OCI-LY3 (cell line): ENCODE data around the gene MTMR6.

Source experiments
- H2AFZ ChIP-seq: fragments of 200-600, 300-600 bp; shearing (Covaris generic); 2 replicates; pipeline ENCODE4 v1.6.0; 2014; ENCODE audit warnings: antibody characterized with exemption, low read depth, low read length
- H3K27ac ChIP-seq: fragments of 200-600, 300-600 bp; sonication (generic); 2 replicates; pipeline ENCODE4 v1.5.1; 2014; ENCODE audit warnings: mild to moderate bottlenecking, low read length, moderate library complexity, mixed read lengths
- H3K27me3 ChIP-seq: fragments of 200-600, 300-600 bp; sonication (generic); 2 replicates; pipeline ENCODE4 v1.6.1; 2014; ENCODE audit warnings: low read depth, low read length, mixed read lengths
- H3K36me3 ChIP-seq: fragments of 200-600, 300-600 bp; sonication (generic); replicated peaks from 2 replicates; pipeline ENCODE3; 2014; ENCODE audit warnings: low read depth, low read length, mixed read lengths
- H3K4me1 ChIP-seq: fragments of 300-600, 200-600 bp; sonication (generic); 2 replicates; pipeline ENCODE4 v1.6.1; 2014; ENCODE audit warnings: low read length, mixed read lengths
- H3K4me2 ChIP-seq: fragments of 200-600, 300-600 bp; sonication (generic); 2 replicates; pipeline ENCODE4 v1.6.1; 2014; ENCODE audit warnings: low read length, mixed read lengths
- H3K4me3 ChIP-seq: fragments of 300-600, 200-600 bp; sonication (generic); 2 replicates; pipeline ENCODE4 v1.5.1; 2014; ENCODE audit warnings: antibody characterized with exemption, mild to moderate bottlenecking, low read length, moderate library complexity
- H3K79me2 ChIP-seq: fragments of 300-600, 200-600 bp; shearing (Covaris generic); 2 replicates; pipeline ENCODE4 v1.6.1; 2014; ENCODE audit warnings: mild to moderate bottlenecking, low read length, mixed read lengths
- H3K9ac ChIP-seq: fragments of 300-600, 200-600 bp; shearing (Covaris generic); 2 replicates; pipeline ENCODE4 v1.6.0; 2014; ENCODE audit warnings: mild to moderate bottlenecking, low read length, moderate library complexity
- H3K9me3 ChIP-seq: fragments of 200-600, 300-600 bp; shearing (Covaris generic); 2 replicates; pipeline ENCODE4 v1.6.1; 2014; ENCODE audit warnings: low read length, mixed read lengths; ENCODE audit not compliant: insufficient read depth
- H4K20me1 ChIP-seq: fragments of 200-600, 300-600 bp; sonication (generic); 2 replicates; pipeline ENCODE4 v1.6.1; 2016; ENCODE audit warnings: low read length, mixed read lengths; ENCODE audit not compliant: insufficient read depth
- EZH2phosphoT487 ChIP-seq: fragments of 200-600 bp; shearing (Covaris generic); IDR thresholded peaks from 2 replicates; pipeline ENCODE4 v1.6.1; 2018; ENCODE audit warnings: antibody characterized with exemption, mixed run types, low read depth
- TF ChIP-seq, protein P1 (sequence below): fragments of 200-600, 300-600 bp; sonication (generic); IDR thresholded peaks from 2 replicates; pipeline ENCODE4 v1.5.1; 2014; ENCODE audit warnings: antibody characterized with exemption, low read length, low read depth

MTMR6 gene

GRCh38 chr13:25288966-25289365, 1.7 kb upstream of the MTMR6 start:
- Histone ChIP-seq H3K9me3 (no peaks in the 10 kb centered on the region), H2AFZ (peak overlapping the region; percentile 90), H3K4me3 (peak overlapping the region; percentile 24), H3K9ac (no peak overlapping the region), H3K27ac (no peak overlapping the region), H4K20me1 (no peaks in the 10 kb centered on the region), H3K36me3 (peaks cover 2% of the 10 kb centered on the region), H3K27me3 (no peaks in the 10 kb centered on the region), H3K79me2 (peaks cover 31% of the 10 kb centered on the region), H3K4me1 (peaks cover 22% of the 10 kb centered on the region), H3K4me2 (peak overlapping the region; percentile 55)
- TF ChIP-seq, protein P1, sequence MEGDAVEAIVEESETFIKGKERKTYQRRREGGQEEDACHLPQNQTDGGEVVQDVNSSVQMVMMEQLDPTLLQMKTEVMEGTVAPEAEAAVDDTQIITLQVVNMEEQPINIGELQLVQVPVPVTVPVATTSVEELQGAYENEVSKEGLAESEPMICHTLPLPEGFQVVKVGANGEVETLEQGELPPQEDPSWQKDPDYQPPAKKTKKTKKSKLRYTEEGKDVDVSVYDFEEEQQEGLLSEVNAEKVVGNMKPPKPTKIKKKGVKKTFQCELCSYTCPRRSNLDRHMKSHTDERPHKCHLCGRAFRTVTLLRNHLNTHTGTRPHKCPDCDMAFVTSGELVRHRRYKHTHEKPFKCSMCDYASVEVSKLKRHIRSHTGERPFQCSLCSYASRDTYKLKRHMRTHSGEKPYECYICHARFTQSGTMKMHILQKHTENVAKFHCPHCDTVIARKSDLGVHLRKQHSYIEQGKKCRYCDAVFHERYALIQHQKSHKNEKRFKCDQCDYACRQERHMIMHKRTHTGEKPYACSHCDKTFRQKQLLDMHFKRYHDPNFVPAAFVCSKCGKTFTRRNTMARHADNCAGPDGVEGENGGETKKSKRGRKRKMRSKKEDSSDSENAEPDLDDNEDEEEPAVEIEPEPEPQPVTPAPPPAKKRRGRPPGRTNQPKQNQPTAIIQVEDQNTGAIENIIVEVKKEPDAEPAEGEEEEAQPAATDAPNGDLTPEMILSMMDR = no peak
- no peak for TF ChIP-seq EZH2phosphoT487

DNA sequence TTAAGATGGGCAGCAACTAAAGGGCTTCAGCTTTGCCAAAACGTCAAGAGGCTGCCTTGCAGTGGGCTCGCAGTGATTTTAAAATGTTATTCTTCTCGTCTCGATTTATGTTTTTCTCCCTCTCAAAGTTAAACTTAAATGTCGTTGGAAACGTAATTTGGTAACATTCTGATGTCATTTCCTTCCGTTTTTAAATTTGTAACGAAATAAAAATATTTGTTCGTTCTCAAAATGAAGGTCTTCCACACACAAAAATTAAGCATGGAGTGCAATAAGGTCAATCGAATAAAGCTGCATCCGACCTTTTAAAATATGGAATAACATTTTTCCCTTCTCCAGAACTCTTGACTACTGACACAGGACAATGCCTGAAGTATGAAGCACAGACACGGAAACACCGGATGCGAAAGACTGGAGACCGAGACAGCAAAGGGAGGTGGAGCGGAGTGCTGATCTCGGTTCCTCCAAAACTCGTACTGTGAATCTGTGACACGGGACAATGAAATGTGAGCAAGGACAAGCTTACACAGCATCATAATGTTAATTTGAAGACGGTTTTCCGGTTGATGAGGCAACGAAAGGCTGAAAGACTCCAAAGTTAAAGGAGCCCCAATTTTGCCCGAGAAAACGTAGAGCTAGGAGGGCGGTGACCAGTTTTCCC, 850 bp downstream of the MTMR6 start:
- H2AFZ ChIP-seq = no peak overlapping the region; the same call in 1 of the 2 replicates
- no peaks in the 10 kb centered on the region for H3K9me3 ChIP-seq
- H3K27me3 ChIP-seq = no peaks in the 10 kb centered on the region
- peaks cover 4% of the 10 kb centered on the region; the same call in 1 of the 2 replicates for H4K20me1 ChIP-seq
- H3K4me1 ChIP-seq = peaks cover 46% of the 10 kb centered on the region
- peaks cover 11% of the 10 kb centered on the region for H3K36me3 ChIP-seq
- peak overlapping the region; percentile 83 for H3K4me2 ChIP-seq
- H3K4me3 ChIP-seq = peak overlapping the region; percentile 87
- no peak for TF ChIP-seq EZH2phosphoT487
- TF ChIP-seq, protein P1 = no peak
- H3K79me2 ChIP-seq = peaks cover 54% of the 10 kb centered on the region
- H3K9ac ChIP-seq = peak overlapping the region; percentile 95
- peak overlapping the region; percentile 91 for H3K27ac ChIP-seq

DNA sequence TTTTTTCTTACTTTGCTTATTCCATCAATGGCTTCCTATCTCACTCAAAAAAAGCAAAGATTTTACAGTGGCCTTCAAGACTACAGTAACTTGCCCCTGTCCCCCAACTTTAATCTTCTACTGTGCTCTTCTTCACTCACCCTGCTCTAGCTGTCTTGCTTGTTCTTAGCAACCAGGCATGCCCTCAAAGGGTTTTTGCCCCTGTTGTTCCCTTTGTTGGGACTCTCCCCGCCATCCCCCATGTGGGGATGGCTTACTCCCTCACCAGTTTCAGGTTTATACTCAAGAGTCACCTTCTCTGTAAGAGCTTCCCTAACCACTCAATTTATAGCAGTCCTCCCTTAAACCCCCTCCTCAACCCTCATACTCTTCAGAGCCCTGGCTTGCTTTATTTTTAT, 5.4 kb downstream of the MTMR6 start:
- Histone ChIP-seq H3K9ac (peak overlapping the region; percentile 41), H3K27me3 (no peaks in the 10 kb centered on the region), H4K20me1 (peaks cover 37% of the 10 kb centered on the region), H3K9me3 (no peaks in the 10 kb centered on the region), H3K79me2 (peaks cover 98% of the 10 kb centered on the region), H3K4me2 (peak overlapping the region; percentile 78), H3K27ac (peak overlapping the region; percentile 90), H2AFZ (no peak overlapping the region), H3K4me1 (peaks cover 61% of the 10 kb centered on the region), H3K4me3 (peak overlapping the region; percentile 57), H3K36me3 (peaks cover 23% of the 10 kb centered on the region)
- TF ChIP-seq, protein P1 = no peak
- no peak for TF ChIP-seq EZH2phosphoT487

GRCh38 chr13:25281193-25281934, 5.9 kb downstream of the MTMR6 start:
- H3K4me2 ChIP-seq = peak overlapping the region; percentile 78
- H4K20me1 ChIP-seq = peaks cover 43% of the 10 kb centered on the region
- H3K4me1 ChIP-seq = peaks cover 61% of the 10 kb centered on the region
- H3K79me2 ChIP-seq = peaks cover 98% of the 10 kb centered on the region
- H3K9me3 ChIP-seq = no peaks in the 10 kb centered on the region
- peaks cover 23% of the 10 kb centered on the region for H3K36me3 ChIP-seq
- TF ChIP-seq, protein P1 = no peak
- TF ChIP-seq EZH2phosphoT487 = no peak
- peak overlapping the region; percentile 90 for H3K27ac ChIP-seq
- no peak overlapping the region for H2AFZ ChIP-seq
- H3K9ac ChIP-seq = peak overlapping the region; percentile 41
- peak overlapping the region; percentile 57 for H3K4me3 ChIP-seq
- no peaks in the 10 kb centered on the region for H3K27me3 ChIP-seq
